AG10803 (cell line): ENCODE data around the gene NR5A1.

ENCODE experiments used
- DNase-seq: peaks from one replicate; pipeline ENCODE4 v3.0.0; 2010; ENCODE audit warnings: low read depth
- H3K4me3 ChIP-seq: 2 replicates; pipeline ENCODE4 v1.5.1; 2011; ENCODE audit warnings: mild to moderate bottlenecking, low read length, control low read depth
- TF ChIP-seq, protein P1 (sequence below): conservative IDR thresholded peaks from 2 replicates; pipeline ENCODE4 v1.5.1; 2011; ENCODE audit warnings: mild to moderate bottlenecking, low read length, control low read depth, inconsistent platforms

The NR5A1 gene

DNA sequence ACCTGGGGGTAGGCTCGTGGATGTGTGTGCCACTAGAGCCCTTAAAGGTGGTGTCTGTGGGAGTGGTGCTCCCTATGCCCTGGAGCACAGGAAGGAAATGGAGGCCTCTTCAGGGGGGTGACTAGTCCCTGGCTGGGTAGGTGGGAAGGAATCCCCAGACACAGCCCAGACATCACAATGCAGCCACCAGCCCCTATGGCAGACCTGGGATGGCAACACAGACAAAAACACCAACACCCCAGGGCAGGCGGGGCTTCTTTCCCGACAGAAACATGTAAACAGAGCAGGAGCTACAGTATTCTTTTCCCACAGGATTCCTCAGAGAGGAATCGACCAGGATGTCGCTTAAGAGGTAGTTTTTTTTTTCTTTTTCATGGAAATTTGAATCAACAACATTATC is 10.4 kb upstream of the NR5A1 start:
- TF ChIP-seq, protein P1, sequence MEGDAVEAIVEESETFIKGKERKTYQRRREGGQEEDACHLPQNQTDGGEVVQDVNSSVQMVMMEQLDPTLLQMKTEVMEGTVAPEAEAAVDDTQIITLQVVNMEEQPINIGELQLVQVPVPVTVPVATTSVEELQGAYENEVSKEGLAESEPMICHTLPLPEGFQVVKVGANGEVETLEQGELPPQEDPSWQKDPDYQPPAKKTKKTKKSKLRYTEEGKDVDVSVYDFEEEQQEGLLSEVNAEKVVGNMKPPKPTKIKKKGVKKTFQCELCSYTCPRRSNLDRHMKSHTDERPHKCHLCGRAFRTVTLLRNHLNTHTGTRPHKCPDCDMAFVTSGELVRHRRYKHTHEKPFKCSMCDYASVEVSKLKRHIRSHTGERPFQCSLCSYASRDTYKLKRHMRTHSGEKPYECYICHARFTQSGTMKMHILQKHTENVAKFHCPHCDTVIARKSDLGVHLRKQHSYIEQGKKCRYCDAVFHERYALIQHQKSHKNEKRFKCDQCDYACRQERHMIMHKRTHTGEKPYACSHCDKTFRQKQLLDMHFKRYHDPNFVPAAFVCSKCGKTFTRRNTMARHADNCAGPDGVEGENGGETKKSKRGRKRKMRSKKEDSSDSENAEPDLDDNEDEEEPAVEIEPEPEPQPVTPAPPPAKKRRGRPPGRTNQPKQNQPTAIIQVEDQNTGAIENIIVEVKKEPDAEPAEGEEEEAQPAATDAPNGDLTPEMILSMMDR: no peak
- DNase-seq: no peak
- H3K4me3 ChIP-seq: no peak overlapping the region

DNA sequence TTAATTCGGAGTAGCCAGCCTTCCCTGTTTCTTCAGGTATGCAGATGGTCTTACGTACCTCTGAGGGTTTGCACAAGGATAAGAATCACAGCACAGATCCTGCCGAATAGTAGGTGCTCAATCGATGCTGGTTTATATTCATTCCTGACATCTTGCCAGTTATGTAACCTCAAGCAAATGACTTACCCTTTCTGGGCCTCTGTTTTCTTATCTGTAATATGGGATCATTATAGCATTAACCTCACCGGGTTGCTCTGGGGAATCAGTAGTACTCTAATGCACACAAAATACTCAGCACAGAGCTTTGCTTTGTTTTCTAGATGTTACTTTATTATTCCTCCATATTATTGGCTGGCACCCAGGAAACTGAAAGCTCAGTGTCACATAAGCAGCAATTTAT is 7.7 kb upstream of the NR5A1 start:
- no peak overlapping the region for H3K4me3 ChIP-seq
- TF ChIP-seq, protein P1: no peak
- no peak for DNase-seq

DNA sequence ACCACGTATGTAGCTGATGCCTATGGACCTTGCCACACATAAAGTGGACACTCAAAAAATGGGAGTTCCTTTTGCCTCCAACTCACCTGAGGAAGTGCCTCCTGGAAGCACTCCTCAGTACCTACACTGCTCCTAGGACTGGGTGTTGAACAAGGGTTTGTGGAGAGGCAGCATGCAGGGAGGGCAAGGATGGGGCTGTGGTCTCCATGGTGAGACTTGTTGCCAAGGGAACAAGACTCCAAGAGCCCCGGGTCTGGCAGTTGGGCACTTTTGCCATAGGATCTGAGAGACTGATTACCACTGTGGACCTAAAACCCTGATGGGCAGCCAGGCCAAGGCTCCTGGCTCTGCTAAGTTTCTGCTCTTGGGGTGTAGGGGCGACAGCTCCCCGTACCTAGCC is 6.9 kb upstream of the NR5A1 start:
- H3K4me3 ChIP-seq: no peak overlapping the region
- no peak for DNase-seq
- TF ChIP-seq, protein P1: no peak

DNA sequence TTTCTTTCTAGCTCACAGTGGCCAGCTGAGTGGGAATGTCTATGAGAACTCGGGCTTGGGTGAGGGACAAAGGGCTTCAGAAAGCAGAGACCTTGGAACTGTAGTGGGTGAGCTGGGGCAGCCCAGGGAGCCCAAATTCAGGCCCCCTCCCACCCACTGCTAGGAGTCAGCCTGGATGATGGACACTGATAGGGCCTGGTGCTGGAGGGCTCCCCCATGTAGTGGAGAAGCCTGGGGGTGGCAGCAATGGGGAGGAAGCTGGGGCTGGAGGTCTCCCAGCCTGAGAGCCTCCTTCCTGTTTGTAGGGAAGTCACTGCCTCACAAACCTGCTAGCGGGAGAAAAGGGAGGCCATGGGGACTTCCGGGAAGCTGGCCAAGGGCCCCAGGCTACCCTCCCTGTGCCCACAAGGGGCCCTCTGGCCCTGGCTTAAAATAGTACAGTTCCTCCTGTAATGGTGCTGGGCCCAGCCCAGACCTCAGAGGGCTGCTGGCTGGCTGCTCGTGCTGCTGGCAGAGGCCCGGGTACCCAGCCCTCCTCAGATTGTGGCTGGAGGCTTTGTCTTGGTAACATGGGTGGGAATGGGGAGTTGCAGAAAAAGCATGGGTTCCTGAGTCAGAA is 6.3 kb upstream of the NR5A1 start:
- no peak overlapping the region for H3K4me3 ChIP-seq
- DNase-seq: no peak
- TF ChIP-seq, protein P1: no peak

DNA sequence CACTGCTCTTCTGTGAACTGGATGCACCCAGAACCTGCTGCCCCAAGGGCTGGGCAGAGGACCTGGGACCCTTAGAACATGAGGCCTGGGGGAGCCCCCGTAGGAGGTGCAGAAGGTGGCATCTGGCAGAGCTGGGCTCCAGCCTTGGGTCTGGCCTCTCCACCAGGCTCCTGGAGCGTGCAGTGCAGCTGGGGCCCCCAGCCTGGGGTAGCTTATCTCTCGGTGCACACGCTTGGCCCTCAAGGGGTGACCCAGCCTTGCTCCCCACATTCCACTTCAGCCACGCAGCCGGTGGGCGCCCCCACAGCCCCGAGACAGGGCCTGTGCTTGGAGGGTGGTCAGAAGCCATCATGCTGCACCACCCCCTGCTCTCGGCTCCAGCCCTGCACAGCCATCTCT is 5.6 kb upstream of the NR5A1 start:
- DNase-seq: no peak
- no peak overlapping the region for H3K4me3 ChIP-seq
- TF ChIP-seq, protein P1: no peak

DNA sequence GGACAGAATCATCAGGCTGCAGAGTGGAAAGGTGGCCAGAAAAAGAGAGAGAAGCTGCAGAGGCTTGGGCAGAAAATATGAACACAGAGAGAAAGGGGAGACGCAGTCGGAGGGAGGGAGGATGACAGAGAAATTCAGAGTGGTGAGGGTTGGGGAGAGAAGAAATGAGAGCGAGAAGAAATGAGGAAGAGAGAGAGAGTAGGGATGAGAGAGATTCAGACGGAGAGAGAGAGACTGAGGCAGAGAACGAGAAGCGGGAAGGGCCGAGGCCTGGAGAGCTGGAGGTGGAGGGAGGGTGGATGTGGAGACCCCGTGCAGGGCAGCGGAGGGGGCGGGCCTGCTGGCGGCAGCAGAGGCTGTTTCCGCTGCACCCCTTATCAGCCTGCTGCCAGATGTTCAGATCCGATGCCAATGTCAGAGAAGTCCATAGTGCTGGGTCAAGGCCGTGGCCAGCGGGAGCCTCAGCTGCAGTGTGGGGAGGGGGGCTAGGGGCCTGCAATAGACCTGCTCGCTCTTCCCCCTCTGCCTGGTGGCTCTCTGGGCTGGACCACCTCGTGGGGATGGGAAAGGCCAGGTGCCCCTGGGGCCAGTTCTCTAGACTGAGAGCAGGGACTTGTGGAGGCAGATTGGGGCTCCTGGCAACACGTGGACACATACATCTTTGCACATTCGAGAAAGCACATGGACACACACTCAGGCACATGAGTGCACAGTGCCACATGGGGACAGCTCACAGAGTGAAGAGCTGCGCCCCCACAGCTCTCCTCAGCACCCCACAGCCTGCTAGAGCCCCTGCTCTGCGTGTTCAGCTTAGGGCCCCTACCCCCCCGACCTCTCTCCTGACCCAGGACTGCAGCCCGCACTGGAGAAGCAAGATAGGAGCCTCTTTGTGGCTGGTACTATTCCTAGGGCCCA is 4.9 kb upstream of the NR5A1 start:
- no peak overlapping the region for H3K4me3 ChIP-seq
- TF ChIP-seq, protein P1: no peak
- no peak for DNase-seq

DNA sequence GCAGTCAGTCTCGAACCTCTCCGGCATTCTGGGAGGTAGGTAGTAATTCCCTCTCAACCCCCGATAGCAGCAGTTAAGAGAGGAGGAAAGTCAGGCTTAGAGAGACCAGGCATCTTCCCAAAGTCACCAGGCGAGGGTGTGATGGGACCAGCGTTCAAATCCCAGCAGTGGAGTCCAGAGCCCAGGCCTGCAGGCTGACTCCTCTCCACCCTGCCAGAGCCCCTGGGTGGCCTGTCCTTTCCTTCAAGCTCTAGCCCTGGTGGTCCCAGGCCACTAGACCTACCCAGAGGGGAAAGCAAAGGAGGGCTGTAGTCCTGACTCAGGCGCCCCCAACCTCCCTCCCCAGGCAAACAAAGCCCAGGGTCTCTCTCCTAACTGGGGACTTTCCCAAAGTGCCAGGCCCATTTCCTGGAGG is 4.2 kb upstream of the NR5A1 start:
- TF ChIP-seq, protein P1: no peak
- DNase-seq: no peak
- no peak overlapping the region for H3K4me3 ChIP-seq
